Measurements from ENCODE around the gene PACSIN2. TPM values are rescaled to one million over a fixed set of nuclear protein-coding genes. Genes with fewer than 3 reads are reported as not detected.
A peak's percentile ranks its signal among the peaks of the same experiment; 100 is the strongest.

PACSIN2 gene
- polyA plus RNA-seq, 10 donors: 23.7 to 35.8 (median 29.1) TPM

GRCh38 chr22:42869463-42869862, 145.5 kb downstream of the PACSIN2 start:
- DNase-seq: no peak

GRCh38 chr22:42868751-42869251, 146.1 kb downstream of the PACSIN2 start:
- peak; percentile 56 to 64 (median 60) for DNase-seq

GRCh38 chr22:42866100-42866499, 148.8 kb downstream of the PACSIN2 start:
- no peak for DNase-seq

DNA sequence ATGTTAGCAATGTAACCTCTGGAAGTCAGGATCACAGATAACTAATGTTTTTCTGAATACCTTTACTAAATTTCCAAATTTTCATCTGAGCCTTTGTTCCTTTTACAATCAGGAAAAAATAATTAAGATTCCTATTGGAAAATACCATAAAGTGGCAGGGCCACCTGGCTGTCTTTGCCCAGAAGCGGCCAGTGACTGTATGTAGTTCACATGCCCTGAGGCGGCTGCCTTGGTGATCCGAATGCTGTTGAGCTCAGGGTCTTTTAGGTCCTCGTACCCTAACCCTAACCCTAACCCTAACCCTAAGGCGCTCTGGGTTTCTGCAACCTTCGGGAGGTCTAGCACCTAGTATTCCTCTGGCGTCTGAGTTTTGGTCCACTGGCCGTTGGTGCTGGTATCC, 149.4 kb downstream of the PACSIN2 start:
- no peak for DNase-seq

DNA sequence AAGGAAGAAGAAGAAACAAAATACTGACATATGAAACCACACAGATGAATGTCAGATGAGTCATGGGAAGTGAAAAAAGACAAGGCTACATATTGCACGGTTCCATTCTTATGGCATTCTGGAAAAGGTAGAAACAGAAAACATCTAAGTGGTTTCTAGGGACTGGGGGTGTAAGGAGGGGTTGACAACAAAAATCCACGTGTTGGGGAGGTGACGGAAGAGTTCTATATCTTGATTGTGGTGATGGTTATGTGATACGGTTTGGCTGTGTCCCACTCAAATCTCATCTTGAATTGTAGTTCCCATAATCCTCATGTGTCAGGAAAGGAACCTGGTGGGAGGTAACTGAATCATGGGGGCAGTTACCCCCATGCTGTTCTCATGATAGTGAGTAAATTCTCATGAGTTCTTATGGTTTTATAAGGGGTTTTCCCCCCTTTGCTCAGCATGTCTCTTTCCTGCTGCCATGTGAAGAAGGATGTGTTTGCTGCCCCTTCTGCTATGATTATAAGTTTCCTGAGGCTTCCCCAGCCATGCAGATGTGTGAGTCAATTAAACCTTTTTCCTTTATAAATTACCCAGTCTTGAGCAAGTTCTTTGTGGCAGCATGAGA, 151.5 kb downstream of the PACSIN2 start:
- peak in 1 of 3 donors; percentile 78 for DNase-seq

DNA sequence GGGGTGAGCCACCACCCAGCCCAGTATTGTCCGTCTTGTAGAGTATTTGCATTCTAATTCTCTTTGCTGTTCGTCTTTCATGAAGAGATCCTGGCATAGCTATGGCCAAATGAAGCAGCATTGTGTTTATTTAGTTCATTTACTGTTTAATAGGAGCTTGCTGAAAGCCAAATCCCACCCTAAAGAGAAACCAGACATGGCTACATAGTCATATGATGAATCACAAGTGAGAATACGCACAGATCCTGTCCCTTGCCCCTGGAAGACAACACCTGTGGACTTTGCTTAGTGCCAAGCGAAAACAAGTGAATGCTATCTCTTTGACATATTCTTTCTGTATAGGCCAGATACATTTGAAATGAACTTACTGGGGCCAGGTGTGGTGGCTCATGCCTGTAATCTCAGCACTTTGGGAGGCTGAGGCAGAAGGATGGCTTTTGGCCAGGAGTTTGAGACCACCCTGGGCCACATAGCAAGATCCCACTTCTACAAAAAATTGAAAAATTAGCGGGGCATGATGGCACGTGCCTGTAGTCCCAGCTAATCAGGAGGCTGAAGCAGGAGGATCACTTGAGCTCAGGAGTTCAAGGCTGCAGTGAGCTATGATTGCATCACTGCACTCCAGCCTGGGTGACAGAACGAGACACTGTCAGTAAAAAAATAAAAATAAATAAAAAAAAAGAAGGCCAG, 152.8 kb downstream of the PACSIN2 start:
- no peak for DNase-seq

DNA sequence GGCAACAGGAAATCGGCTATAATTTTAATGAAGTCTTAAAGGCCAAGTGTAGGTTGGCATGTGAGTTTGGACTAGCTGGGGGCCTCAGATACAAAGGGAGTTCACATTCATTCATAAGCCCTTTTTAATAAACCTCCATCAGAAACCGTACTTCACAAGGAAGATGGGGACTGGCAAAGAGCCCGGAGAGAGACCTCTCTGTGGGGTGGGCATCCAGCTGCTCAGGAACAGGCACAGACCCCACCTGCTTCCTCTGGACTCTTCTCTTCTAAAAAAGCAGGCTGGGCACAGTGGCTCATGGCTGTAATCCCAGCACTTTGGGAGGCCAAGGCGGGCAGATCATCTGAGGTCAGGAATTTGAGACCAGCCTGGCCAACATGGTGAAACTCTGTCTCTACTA, 154.0 kb downstream of the PACSIN2 start:
- no peak for DNase-seq

GRCh38 chr22:42857845-42858481, 157.0 kb downstream of the PACSIN2 start:
- DNase-seq: peak in 1 of 3 donors; percentile 34

- peak; percentile 94 to 99 (median 98) for DNase-seq
Observed at GRCh38 chr22:42856865-42857704, 157.9 kb downstream of the PACSIN2 start, which contains the start of gene ARFGAP3. Gene ARFGAP3 (minus strand): TSS chr22:42857273. CDS start chr22:42857182, 91 bp downstream.

DNA sequence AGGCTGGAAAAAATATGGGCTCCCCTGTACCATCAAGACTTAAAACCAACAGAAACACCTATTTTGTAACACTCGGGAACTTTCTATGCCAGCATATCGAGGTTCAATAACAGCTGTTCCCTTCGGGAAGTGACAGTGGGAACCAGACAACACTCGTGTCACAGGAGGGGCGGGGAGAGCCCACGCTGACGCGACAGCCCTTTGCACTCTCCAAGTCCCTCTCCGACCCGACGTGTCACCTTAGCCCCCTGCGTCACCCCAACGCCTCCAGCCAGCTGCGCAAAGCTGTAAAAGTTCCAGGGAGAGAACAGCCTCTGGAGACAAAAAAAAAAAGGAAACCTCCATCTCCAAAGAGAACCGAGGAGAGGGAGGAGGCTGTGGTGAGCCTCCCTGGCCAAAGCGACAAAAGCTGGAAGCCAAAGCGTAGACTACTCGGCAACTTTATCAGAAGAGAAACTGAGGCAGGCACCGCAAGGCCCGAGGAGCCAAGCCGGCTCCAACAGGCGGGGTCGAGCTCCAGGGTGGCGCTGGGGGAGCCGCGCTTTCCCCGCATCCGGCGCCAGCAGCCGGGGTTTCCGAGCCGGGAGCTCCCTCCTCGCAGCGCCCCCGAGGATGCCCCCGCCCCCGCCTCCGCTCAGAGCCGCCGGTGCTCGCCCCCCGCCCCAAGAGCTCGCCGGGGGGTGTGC, 158.6 kb downstream of the PACSIN2 start:
- peak in 2 of 3 donors; percentile 53 to 76 for DNase-seq

- no peak for DNase-seq
Observed at GRCh38 chr22:42855721-42856120, 159.2 kb downstream of the PACSIN2 start.

DNA sequence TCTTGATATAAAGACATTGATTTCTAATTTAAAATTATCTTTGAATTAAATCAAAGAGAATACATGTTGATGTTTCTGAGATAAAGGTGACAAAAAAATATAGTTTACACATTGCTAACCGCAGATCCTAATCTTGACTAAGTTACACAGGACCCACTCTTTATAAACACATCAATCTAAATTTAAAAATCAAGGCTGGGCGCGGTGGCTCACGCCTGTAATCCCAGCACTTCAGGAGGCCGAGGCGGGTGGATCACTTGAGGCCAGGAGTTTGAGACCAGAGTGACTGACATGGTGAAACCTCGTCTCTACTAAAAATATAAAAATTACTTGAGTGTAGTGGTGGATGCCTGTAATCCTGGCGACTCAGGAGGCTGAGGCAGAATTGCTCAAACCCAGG, 159.7 kb downstream of the PACSIN2 start:
- no peak for DNase-seq

- no peak for DNase-seq
Observed at GRCh38 chr22:42848941-42849550, 165.9 kb downstream of the PACSIN2 start.

DNA sequence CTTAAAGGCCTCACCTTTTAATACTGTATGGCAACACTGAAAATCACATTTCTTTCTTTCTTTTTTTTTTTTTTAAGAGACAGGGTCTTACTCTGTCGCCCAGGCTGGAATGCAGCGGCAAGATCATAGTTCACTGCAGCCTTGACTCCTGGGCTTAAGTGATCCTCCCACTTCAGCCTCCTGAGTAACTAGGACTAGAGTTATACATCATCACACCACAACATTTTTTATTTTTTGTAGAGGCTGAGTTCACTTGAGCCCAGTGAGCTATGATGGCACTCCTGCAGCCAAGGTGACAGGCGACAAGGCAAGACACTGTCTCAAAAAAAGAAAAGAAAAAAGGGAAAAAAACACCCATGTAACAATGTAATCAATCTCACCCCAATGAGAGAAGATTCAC, 167.8 kb downstream of the PACSIN2 start:
- DNase-seq: no peak

GRCh38 chr22:42844756-42845155, 170.2 kb downstream of the PACSIN2 start:
- DNase-seq: no peak

- no peak for DNase-seq
Observed at GRCh38 chr22:42842658-42843370, 172.1 kb downstream of the PACSIN2 start.

DNA sequence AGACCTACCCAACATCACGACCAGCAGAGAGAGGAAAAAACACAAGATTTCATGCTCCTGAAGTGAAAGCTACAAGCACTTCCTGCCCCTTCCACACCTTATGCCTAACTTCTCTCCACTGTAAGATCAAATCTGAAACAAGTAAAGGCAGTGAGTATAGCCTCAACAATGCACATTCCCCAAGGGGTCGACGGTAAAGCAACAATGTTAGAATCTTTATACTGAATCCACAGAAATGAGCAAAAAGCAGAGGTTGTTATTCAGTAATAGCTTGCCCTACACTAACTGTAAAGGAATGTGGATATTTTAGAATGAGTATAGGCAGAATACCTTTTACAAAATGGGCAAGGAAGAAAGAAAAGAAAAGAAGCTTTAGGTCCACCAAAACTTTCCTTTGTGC, 173.5 kb downstream of the PACSIN2 start:
- peak in 1 of 3 donors; percentile 40 for DNase-seq

DNA sequence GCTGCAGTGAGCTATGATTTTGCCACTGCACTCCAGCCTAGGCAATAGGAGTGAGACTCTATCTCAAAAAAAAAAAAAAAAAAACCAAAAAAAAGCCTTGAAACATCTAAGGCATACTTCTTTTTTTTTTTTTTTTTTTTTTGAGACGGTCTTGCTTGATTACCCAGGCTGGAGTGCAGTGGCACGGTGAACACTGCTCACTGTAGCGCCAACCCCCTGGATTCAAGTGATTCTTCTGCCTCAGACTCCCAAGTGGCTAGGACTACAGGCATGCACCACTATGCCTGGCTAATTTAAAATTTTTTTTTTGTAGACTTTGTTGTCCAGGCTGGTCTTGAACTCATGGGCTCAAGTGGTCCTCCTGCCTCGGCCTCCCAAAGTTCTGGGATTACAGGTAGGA, 177.4 kb downstream of the PACSIN2 start:
- DNase-seq: no peak

GRCh38 chr22:42836026-42836425, 178.9 kb downstream of the PACSIN2 start:
- no peak for DNase-seq

All from muscle of back (tissue), 11 donors.